ENCODE results near the gene ASCL5.

ASCL5 gene

DNA sequence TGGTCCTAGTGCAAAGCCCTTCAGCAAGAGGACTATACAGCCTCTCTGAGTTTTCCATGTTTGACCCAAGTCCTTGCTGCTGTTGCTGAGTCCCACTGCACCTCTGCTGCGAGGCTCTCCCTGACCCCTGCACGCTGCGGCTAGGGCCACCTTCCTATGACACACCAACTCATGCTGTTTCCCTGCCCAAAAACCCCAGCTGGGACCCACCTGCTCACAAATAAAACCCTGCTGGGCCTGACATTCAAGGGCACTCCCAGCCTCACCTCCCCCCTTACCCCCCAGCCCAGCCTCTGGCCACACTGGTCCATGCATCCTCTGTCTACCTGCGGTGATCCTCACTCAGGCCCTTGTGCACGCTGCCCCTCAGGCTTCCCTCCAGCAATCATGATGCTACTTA lies 12.3 kb upstream of the ASCL5 start:
- Histone ChIP-seq H3K27me3 (ENCODE audit: insufficient read depth, insufficient read length) (no peaks in the 10 kb centered on the region), H3K9ac (ENCODE audit: insufficient read length, low read depth) (no peak overlapping the region), H3K4me1 (ENCODE audit: insufficient read depth, insufficient read length) (peaks cover 2% of the 10 kb centered on the region), H3K4me3 (ENCODE audit: insufficient read length, low read depth) (no peak overlapping the region), H3K9me3 (ENCODE audit: insufficient read depth, low read length) (no peaks in the 10 kb centered on the region), H3K36me3 (ENCODE audit: insufficient read depth, insufficient read length, low read length) (peaks cover 96% of the 10 kb centered on the region)
- TF ChIP-seq SUZ12 (IDR thresholded peaks at IDR 0.05; ENCODE audit: extremely low read depth, insufficient read depth, insufficient read length) (no peak), ZNF274 (IDR thresholded peaks at IDR 0.05; ENCODE audit: low read depth, low read length) (no peak), YY1 (IDR thresholded peaks at IDR 0.05; ENCODE audit: insufficient read depth, insufficient read length) (no peak)
- no peak for DNase-seq (ENCODE audit: low read depth, low spot score)

- Histone ChIP-seq H3K36me3 (ENCODE audit: insufficient read depth, insufficient read length, low read length) (peaks cover 91% of the 10 kb centered on the region), H3K4me1 (ENCODE audit: insufficient read depth, insufficient read length) (peaks cover 2% of the 10 kb centered on the region), H3K27me3 (ENCODE audit: insufficient read depth, insufficient read length) (no peaks in the 10 kb centered on the region), H3K9ac (ENCODE audit: insufficient read length, low read depth) (no peak overlapping the region), H3K9me3 (ENCODE audit: insufficient read depth, low read length) (no peaks in the 10 kb centered on the region), H3K4me3 (ENCODE audit: insufficient read length, low read depth) (no peak overlapping the region)
- no peak for DNase-seq (ENCODE audit: low read depth, low spot score)
- TF ChIP-seq ZNF274 (IDR thresholded peaks at IDR 0.05; ENCODE audit: low read depth, low read length): no peak
- no peak for TF ChIP-seq YY1 (IDR thresholded peaks at IDR 0.05; ENCODE audit: insufficient read depth, insufficient read length)
- no peak for TF ChIP-seq SUZ12 (IDR thresholded peaks at IDR 0.05; ENCODE audit: extremely low read depth, insufficient read depth, insufficient read length)
Observed at GRCh38 chr1:201138311-201138840, 11.4 kb upstream of the ASCL5 start.

- H3K36me3 ChIP-seq (ENCODE audit: insufficient read depth, insufficient read length, low read length): peaks cover 86% of the 10 kb centered on the region
- H3K4me3 ChIP-seq (ENCODE audit: insufficient read length, low read depth): no peak overlapping the region
- TF ChIP-seq YY1 (IDR thresholded peaks at IDR 0.05; ENCODE audit: insufficient read depth, insufficient read length) (no peak), SUZ12 (IDR thresholded peaks at IDR 0.05; ENCODE audit: extremely low read depth, insufficient read depth, insufficient read length) (no peak), ZNF274 (IDR thresholded peaks at IDR 0.05; ENCODE audit: low read depth, low read length) (no peak)
- peaks cover 2% of the 10 kb centered on the region for H3K4me1 ChIP-seq (ENCODE audit: insufficient read depth, insufficient read length)
- H3K9me3 ChIP-seq (ENCODE audit: insufficient read depth, low read length): no peaks in the 10 kb centered on the region
- H3K27me3 ChIP-seq (ENCODE audit: insufficient read depth, insufficient read length): no peaks in the 10 kb centered on the region
- DNase-seq (ENCODE audit: low read depth, low spot score): no peak
- no peak overlapping the region for H3K9ac ChIP-seq (ENCODE audit: insufficient read length, low read depth)
Observed at GRCh38 chr1:201137579-201138310, 10.8 kb upstream of the ASCL5 start.

DNA sequence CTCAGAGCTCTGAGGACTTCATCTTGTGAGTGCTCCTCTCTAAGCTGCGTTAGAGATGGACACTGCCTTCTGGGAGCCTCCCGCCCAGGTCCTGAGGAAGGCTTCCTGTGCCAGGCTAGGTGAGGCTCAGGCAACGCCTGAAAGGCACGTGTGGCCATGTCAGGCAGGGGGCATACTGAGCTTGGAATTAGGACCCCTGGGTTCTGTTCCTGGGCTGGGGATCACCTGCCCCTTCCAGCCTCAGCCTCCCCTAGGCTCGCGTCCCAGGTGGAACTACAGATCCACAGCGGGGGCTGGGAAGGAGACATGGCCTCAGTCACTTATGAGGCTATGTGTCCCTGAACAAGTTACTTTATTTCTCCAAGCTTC lies 10.0 kb upstream of the ASCL5 start:
- Histone ChIP-seq H3K9ac (ENCODE audit: insufficient read length, low read depth) (no peak overlapping the region), H3K9me3 (ENCODE audit: insufficient read depth, low read length) (no peaks in the 10 kb centered on the region), H3K36me3 (ENCODE audit: insufficient read depth, insufficient read length, low read length) (peaks cover 80% of the 10 kb centered on the region), H3K27me3 (ENCODE audit: insufficient read depth, insufficient read length) (no peaks in the 10 kb centered on the region), H3K4me1 (ENCODE audit: insufficient read depth, insufficient read length) (peaks cover 2% of the 10 kb centered on the region), H3K4me3 (ENCODE audit: insufficient read length, low read depth) (no peak overlapping the region)
- TF ChIP-seq YY1 (IDR thresholded peaks at IDR 0.05; ENCODE audit: insufficient read depth, insufficient read length): no peak
- TF ChIP-seq ZNF274 (IDR thresholded peaks at IDR 0.05; ENCODE audit: low read depth, low read length): no peak
- no peak for TF ChIP-seq SUZ12 (IDR thresholded peaks at IDR 0.05; ENCODE audit: extremely low read depth, insufficient read depth, insufficient read length)
- DNase-seq (ENCODE audit: low read depth, low spot score): no peak

GRCh38 chr1:201136355-201137023 lies 9.5 kb upstream of the ASCL5 start:
- no peak for DNase-seq (ENCODE audit: low read depth, low spot score)
- no peaks in the 10 kb centered on the region for H3K27me3 ChIP-seq (ENCODE audit: insufficient read depth, insufficient read length)
- H3K4me3 ChIP-seq (ENCODE audit: insufficient read length, low read depth): no peak overlapping the region
- TF ChIP-seq SUZ12 (IDR thresholded peaks at IDR 0.05; ENCODE audit: extremely low read depth, insufficient read depth, insufficient read length): no peak
- no peak for TF ChIP-seq YY1 (IDR thresholded peaks at IDR 0.05; ENCODE audit: insufficient read depth, insufficient read length)
- TF ChIP-seq ZNF274 (IDR thresholded peaks at IDR 0.05; ENCODE audit: low read depth, low read length): no peak
- peaks cover 2% of the 10 kb centered on the region for H3K4me1 ChIP-seq (ENCODE audit: insufficient read depth, insufficient read length)
- H3K9me3 ChIP-seq (ENCODE audit: insufficient read depth, low read length): no peaks in the 10 kb centered on the region
- peaks cover 75% of the 10 kb centered on the region for H3K36me3 ChIP-seq (ENCODE audit: insufficient read depth, insufficient read length, low read length)
- H3K9ac ChIP-seq (ENCODE audit: insufficient read length, low read depth): no peak overlapping the region

DNA sequence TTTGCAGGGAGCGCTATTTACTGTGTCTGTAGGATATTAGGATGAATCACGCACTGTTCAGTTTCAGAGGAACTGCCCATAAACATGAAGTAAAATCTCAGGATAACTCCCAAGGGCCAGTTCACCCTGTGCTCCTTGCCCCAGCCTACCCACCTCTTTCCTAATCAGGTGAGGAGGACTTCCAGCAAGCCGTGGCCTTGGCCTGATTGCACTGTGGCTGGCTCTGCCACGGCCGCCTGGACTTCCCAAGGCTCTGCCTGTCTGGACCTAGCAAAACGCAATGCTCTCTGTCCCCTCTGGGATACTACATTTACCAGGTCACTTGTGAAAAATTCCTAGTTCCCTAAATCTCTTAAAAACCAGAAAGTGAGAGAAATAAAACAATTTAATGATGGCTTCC lies 7.4 kb upstream of the ASCL5 start:
- H3K36me3 ChIP-seq (ENCODE audit: insufficient read depth, insufficient read length, low read length): peaks cover 54% of the 10 kb centered on the region
- H3K27me3 ChIP-seq (ENCODE audit: insufficient read depth, insufficient read length): no peaks in the 10 kb centered on the region
- H3K9me3 ChIP-seq (ENCODE audit: insufficient read depth, low read length): peaks cover 5% of the 10 kb centered on the region; the same call in 1 of the 2 replicates
- no peak for TF ChIP-seq SUZ12 (IDR thresholded peaks at IDR 0.05; ENCODE audit: extremely low read depth, insufficient read depth, insufficient read length)
- no peak for TF ChIP-seq ZNF274 (IDR thresholded peaks at IDR 0.05; ENCODE audit: low read depth, low read length)
- no peak for TF ChIP-seq YY1 (IDR thresholded peaks at IDR 0.05; ENCODE audit: insufficient read depth, insufficient read length)
- DNase-seq (ENCODE audit: low read depth, low spot score): no peak
- H3K9ac ChIP-seq (ENCODE audit: insufficient read length, low read depth): no peak overlapping the region
- H3K4me1 ChIP-seq (ENCODE audit: insufficient read depth, insufficient read length): peaks cover 2% of the 10 kb centered on the region
- H3K4me3 ChIP-seq (ENCODE audit: insufficient read length, low read depth): no peak overlapping the region

- no peak overlapping the region for H3K9ac ChIP-seq (ENCODE audit: insufficient read length, low read depth)
- no peak overlapping the region for H3K4me3 ChIP-seq (ENCODE audit: insufficient read length, low read depth)
- no peaks in the 10 kb centered on the region for H3K27me3 ChIP-seq (ENCODE audit: insufficient read depth, insufficient read length)
- TF ChIP-seq YY1 (IDR thresholded peaks at IDR 0.05; ENCODE audit: insufficient read depth, insufficient read length): no peak
- no peak for TF ChIP-seq ZNF274 (IDR thresholded peaks at IDR 0.05; ENCODE audit: low read depth, low read length)
- no peak for TF ChIP-seq SUZ12 (IDR thresholded peaks at IDR 0.05; ENCODE audit: extremely low read depth, insufficient read depth, insufficient read length)
- DNase-seq (ENCODE audit: low read depth, low spot score): no peak
- peaks cover 5% of the 10 kb centered on the region; the same call in 1 of the 2 replicates for H3K9me3 ChIP-seq (ENCODE audit: insufficient read depth, low read length)
- peaks cover 28% of the 10 kb centered on the region for H3K36me3 ChIP-seq (ENCODE audit: insufficient read depth, insufficient read length, low read length)
- peaks cover 12% of the 10 kb centered on the region for H3K4me1 ChIP-seq (ENCODE audit: insufficient read depth, insufficient read length)
Observed at GRCh38 chr1:201131398-201131797, 4.4 kb upstream of the ASCL5 start.
